HEK293 (cell line): Measurements from ENCODE around the gene TADA2B.

Source experiments
- CTCF ChIA-PET: fragments of 350-600 bp; formaldehyde crosslinking; extraction: SDS; loops from one replicate; lab custom pipeline; 2021; ENCODE audit warnings: antibody characterized with exemption; lab: Yijun Ruan, JAX
- POLR2A ChIA-PET: fragments of 300-600 bp; formaldehyde crosslinking; extraction: SDS; loops from one replicate; lab custom pipeline; 2020; ENCODE audit warnings: antibody characterized with exemption, inconsistent platforms; lab: Yijun Ruan, JAX
- H3K27ac ChIP-seq: fragments of 200-500 bp; sonication (Bioruptor generic); 2 replicates; pipeline ENCODE4 v1.5.1; 2014; ENCODE audit warnings: low read depth, low read length, control low read depth, inconsistent platforms; ENCODE audit errors: extremely low read depth
- H3K36me3 ChIP-seq, 2 experiments: fragments of 200-500 bp in 1 of 2; sonication (Bioruptor generic) in 1 of 2; 1 replicate in 1 of 2; 2 replicates in 1 of 2; pipeline ENCODE4 v1.5.1; 2014 to 2017; ENCODE audit warnings: inconsistent platforms in 2 of 2, low read length in 2 of 2; ENCODE audit not compliant: control insufficient read depth in 2 of 2, insufficient read depth in 1 of 2
- H3K4me1 ChIP-seq: fragments of 200-500 bp; sonication (Bioruptor generic); 2 replicates; pipeline ENCODE4 v1.5.1; 2014; ENCODE audit warnings: mild to moderate bottlenecking, low read length, inconsistent platforms; ENCODE audit not compliant: control insufficient read depth, insufficient read depth
- H3K4me3 ChIP-seq: 2 replicates; pipeline ENCODE4 v1.5.1; 2011; ENCODE audit warnings: low read depth, mild to moderate bottlenecking, control low read depth, low read length, moderate library complexity
- H3K9me3 ChIP-seq: fragments of 200-500 bp; sonication (Bioruptor generic); 2 replicates; pipeline ENCODE4 v1.5.1; 2014; ENCODE audit warnings: low read depth, low read length, inconsistent platforms; ENCODE audit not compliant: control insufficient read depth, insufficient read depth
- CTCF ChIP-seq: fragments of 450-650 bp; formaldehyde crosslinking; IDR thresholded peaks from 2 replicates; pipeline ENCODE4 v1.5.1; 2016; ENCODE audit warnings: missing biosample characterization, missing genetic modification characterization
- HOXA7 ChIP-seq: sonication (generic); formaldehyde crosslinking; IDR thresholded peaks from 2 replicates; pipeline ENCODE4 v1.8.1; 2022; ENCODE audit warnings: missing genetic modification reagents, borderline replicate concordance
- IKZF3 ChIP-seq: fragments of 450-650 bp; IDR thresholded peaks from 2 replicates; pipeline ENCODE4 v1.5.0; 2018; ENCODE audit warnings: missing biosample characterization, mild to moderate bottlenecking, missing genetic modification characterization, moderate library complexity
- KLF1 ChIP-seq: fragments of 450-650 bp; formaldehyde crosslinking; IDR thresholded peaks from 2 replicates; pipeline ENCODE4 v1.5.1; 2016; ENCODE audit warnings: missing biosample characterization, missing genetic modification characterization
- OSR2 ChIP-seq: fragments of 450-650 bp; formaldehyde crosslinking; IDR thresholded peaks from 2 replicates; pipeline ENCODE4 v1.5.1; 2016; ENCODE audit warnings: missing biosample characterization, missing genetic modification characterization
- PRDM1 ChIP-seq: fragments of 450-650 bp; formaldehyde crosslinking; IDR thresholded peaks from 2 replicates; pipeline ENCODE4; 2016; ENCODE audit warnings: missing biosample characterization, missing genetic modification characterization
- PRDM10 ChIP-seq: fragments of 450-650 bp; formaldehyde crosslinking; IDR thresholded peaks from 2 replicates; pipeline ENCODE4 v1.5.1; 2016; ENCODE audit warnings: missing biosample characterization, missing genetic modification characterization
- SP2 ChIP-seq: fragments of 450-650 bp; formaldehyde crosslinking; IDR thresholded peaks from 2 replicates; pipeline ENCODE4 v1.5.1; 2016; ENCODE audit warnings: missing biosample characterization, missing genetic modification characterization
- ZBTB8A ChIP-seq: fragments of 450-650 bp; formaldehyde crosslinking; IDR thresholded peaks from 2 replicates; pipeline ENCODE4 v1.5.1; 2016; ENCODE audit warnings: missing biosample characterization, missing genetic modification characterization
- ZFP3 ChIP-seq: fragments of 450-650 bp; formaldehyde crosslinking; IDR thresholded peaks from 2 replicates; pipeline ENCODE4 v1.5.1; 2016; ENCODE audit warnings: low read depth, missing biosample characterization, missing genetic modification characterization
- ZFP37 ChIP-seq: fragments of 450-650 bp; formaldehyde crosslinking; IDR thresholded peaks from 2 replicates; pipeline ENCODE4 v1.5.1; 2016; ENCODE audit warnings: missing biosample characterization, missing genetic modification characterization
- ZFP69B ChIP-seq: fragments of 450-650 bp; formaldehyde crosslinking; IDR thresholded peaks from 2 replicates; pipeline ENCODE4 v1.5.1; 2016; ENCODE audit warnings: missing biosample characterization, missing genetic modification characterization
- ZNF132 ChIP-seq: fragments of 450-650 bp; formaldehyde crosslinking; IDR thresholded peaks from 2 replicates; pipeline ENCODE4 v1.5.1; 2017; ENCODE audit warnings: missing biosample characterization, missing genetic modification characterization, borderline replicate concordance
- ZNF2 ChIP-seq: fragments of 450-650 bp; formaldehyde crosslinking; IDR thresholded peaks from 2 replicates; pipeline ENCODE4 v1.5.1; 2016; ENCODE audit warnings: missing biosample characterization, missing genetic modification characterization
- ZNF354C ChIP-seq: fragments of 450-650 bp; formaldehyde crosslinking; IDR thresholded peaks from 2 replicates; pipeline ENCODE4 v1.5.1; 2016; ENCODE audit warnings: missing biosample characterization, missing genetic modification characterization, low read depth, borderline replicate concordance
- ZNF366 ChIP-seq: fragments of 450-650 bp; formaldehyde crosslinking; conservative IDR thresholded peaks from 2 replicates; pipeline ENCODE4 v1.5.1; 2016; ENCODE audit warnings: missing biosample characterization, missing genetic modification characterization
- ZNF391 ChIP-seq: fragments of 450-650 bp; formaldehyde crosslinking; IDR thresholded peaks from 2 replicates; pipeline ENCODE4 v1.5.1; 2016; ENCODE audit warnings: low read depth, missing biosample characterization, missing genetic modification characterization, borderline replicate concordance
- ZNF416 ChIP-seq: fragments of 450-650 bp; formaldehyde crosslinking; IDR thresholded peaks from 2 replicates; pipeline ENCODE4 v1.5.1; 2016; ENCODE audit warnings: missing biosample characterization, missing genetic modification characterization
- ZNF48 ChIP-seq: fragments of 450-650 bp; formaldehyde crosslinking; IDR thresholded peaks from 2 replicates; pipeline ENCODE4 v1.5.1; 2016; ENCODE audit warnings: missing biosample characterization, missing genetic modification characterization
- ZNF555 ChIP-seq: fragments of 450-650 bp; formaldehyde crosslinking; conservative IDR thresholded peaks from 2 replicates; pipeline ENCODE4 v1.5.1; 2017; ENCODE audit warnings: missing biosample characterization, mild to moderate bottlenecking, missing genetic modification characterization, inconsistent platforms
- ZNF600 ChIP-seq: fragments of 450-650 bp; formaldehyde crosslinking; IDR thresholded peaks from 2 replicates; pipeline ENCODE4 v1.5.1; 2016; ENCODE audit warnings: missing biosample characterization, missing genetic modification characterization
- ZNF610 ChIP-seq: fragments of 450-650 bp; formaldehyde crosslinking; IDR thresholded peaks from 2 replicates; pipeline ENCODE4 v1.5.1; 2016; ENCODE audit warnings: missing biosample characterization, missing genetic modification characterization, borderline replicate concordance
- ZNF629 ChIP-seq: fragments of 450-650 bp; formaldehyde crosslinking; IDR thresholded peaks from 2 replicates; pipeline ENCODE4 v1.5.1; 2017; ENCODE audit warnings: missing biosample characterization, missing genetic modification characterization
- ZNF76 ChIP-seq: fragments of 450-650 bp; formaldehyde crosslinking; IDR thresholded peaks from 2 replicates; pipeline ENCODE4; 2016; ENCODE audit warnings: low read depth, missing biosample characterization, missing genetic modification characterization, borderline replicate concordance
- TF ChIP-seq, protein P1 (sequence below): fragments of 450-650 bp; formaldehyde crosslinking; IDR thresholded peaks from 2 replicates; pipeline ENCODE4 v1.5.1; 2017; ENCODE audit warnings: missing biosample characterization, missing genetic modification characterization

Gene TADA2B

GRCh38 chr4:7095611-7096155, 52.5 kb downstream of the TADA2B start:
- Histone ChIP-seq H3K4me3 (no peak overlapping the region), H3K27ac (no peak overlapping the region), H3K4me1 (no peaks in the 10 kb centered on the region), H3K36me3 (no peaks in the 10 kb centered on the region), H3K9me3 (no peaks in the 10 kb centered on the region)
- ChIA-PET POLR2A (no interaction called here), CTCF (no interaction called here)
- no peak for TF ChIP-seq ZNF132 (tag by site-specific recombination)

DNA sequence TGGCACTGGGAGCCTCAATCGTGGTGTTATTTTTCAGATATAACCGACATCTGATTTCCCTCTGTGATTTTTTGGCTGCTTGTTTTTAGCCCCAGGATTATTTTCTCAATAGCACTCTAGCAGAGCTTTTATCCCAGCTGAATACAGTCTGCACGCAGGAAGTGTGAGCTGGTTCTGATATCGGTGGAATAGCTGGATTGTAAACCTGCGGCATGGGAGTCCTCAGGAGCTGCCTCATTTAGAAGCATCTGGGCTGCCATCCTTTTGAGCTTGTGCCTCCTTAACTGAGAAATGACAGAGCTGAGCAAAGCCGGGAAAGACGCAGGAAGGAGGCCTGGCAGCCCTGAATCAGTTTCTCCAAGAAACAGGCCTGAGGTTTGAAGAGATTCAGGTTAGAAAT, 53.1 kb downstream of the TADA2B start:
- Histone ChIP-seq H3K36me3 (no peaks in the 10 kb centered on the region), H3K4me3 (no peak overlapping the region), H3K4me1 (no peaks in the 10 kb centered on the region), H3K9me3 (no peaks in the 10 kb centered on the region), H3K27ac (no peak overlapping the region)
- ChIA-PET POLR2A (no interaction called here), CTCF (no interaction called here)
- no peak for TF ChIP-seq ZFP37 (tag by site-specific recombination)
- TF ChIP-seq ZFP3 (tag by site-specific recombination): no peak
- TF ChIP-seq ZNF610 (tag by site-specific recombination): no peak
- no peak for TF ChIP-seq OSR2 (tag by site-specific recombination)
- TF ChIP-seq ZNF2 (tag by site-specific recombination): no peak
- no peak for TF ChIP-seq ZNF416 (tag by site-specific recombination)
- TF ChIP-seq HOXA7 (CRISPR knock-in tag): no peak
- TF ChIP-seq ZNF48: no peak
- no peak for TF ChIP-seq KLF1 (tag by site-specific recombination)
- TF ChIP-seq ZBTB8A (tag by site-specific recombination): no peak
- TF ChIP-seq ZNF391 (tag by site-specific recombination): no peak
- TF ChIP-seq ZNF354C: no peak
- TF ChIP-seq ZNF76: no peak
- no peak for TF ChIP-seq ZFP69B (tag by site-specific recombination)

DNA sequence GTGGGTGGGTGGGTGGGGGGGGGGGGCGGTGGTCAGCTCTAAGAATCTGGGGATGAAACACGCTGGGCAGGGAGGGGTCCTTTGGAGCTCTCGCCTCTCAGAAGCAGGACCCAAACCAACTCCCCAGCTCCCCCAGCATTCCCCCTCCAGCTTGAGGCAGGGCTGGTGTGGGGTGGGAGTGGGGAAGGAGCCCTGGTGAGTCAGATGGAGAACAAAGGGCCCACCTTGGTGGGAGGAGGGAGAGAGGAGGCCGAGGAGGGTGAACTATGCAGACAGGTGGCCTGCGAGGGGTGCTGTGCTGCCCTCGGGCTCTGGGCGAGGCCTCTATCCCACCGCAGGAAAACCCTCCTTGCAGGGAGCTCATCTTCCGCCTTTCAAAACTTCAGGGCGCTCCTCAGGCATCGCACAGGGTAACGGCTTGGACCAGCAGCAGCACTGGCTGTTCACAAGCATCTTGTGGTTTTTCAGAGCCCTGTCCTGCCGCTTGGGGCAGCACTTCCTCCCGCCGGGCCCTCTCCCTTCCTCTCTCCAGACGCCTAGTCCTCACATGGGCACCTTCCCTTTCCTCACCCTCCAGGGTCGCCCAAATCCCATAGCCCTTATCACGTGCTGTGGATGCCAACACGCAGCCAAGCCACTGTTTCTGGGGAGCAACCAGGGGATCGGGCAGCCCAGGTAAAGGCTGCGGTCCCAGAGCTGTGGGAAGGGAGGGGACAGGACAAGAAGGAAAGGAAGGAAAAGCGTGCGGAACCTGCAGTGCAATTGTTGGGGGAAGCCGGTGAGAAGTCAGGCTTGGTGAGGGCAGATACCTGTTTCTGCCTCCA, 58.7 kb downstream of the TADA2B start:
- H3K4me1 ChIP-seq: no peaks in the 10 kb centered on the region
- H3K4me3 ChIP-seq: no peak overlapping the region
- no peak overlapping the region for H3K27ac ChIP-seq
- H3K36me3 ChIP-seq: no peaks in the 10 kb centered on the region
- ChIA-PET CTCF (interaction anchor here (0.5 to 2.7 kb wide), 23 partner anchors 7 to 700 kb away, joined by 3 to 23 read pairs (median 4); no protein-coding TSS in a partner anchor), POLR2A (interaction anchor here (2.0 kb wide), 1 partner anchor 34 kb away, joined by 8 read pairs; the partner anchor contains the start of gene GRPEL1)
- no peaks in the 10 kb centered on the region for H3K9me3 ChIP-seq
- TF ChIP-seq ZFP69B (tag by site-specific recombination) (0 out of 2 replicates have a peak, but pooled peaks have one; percentile 29), ZNF600 (peak; percentile 94), CTCF (tag by site-specific recombination) (peak; percentile 68), PRDM10 (tag by site-specific recombination) (peak; percentile 36; the same call in 1 of the 2 replicates), ZNF629 (tag by site-specific recombination) (no peak), ZNF555 (tag by site-specific recombination) (no peak), PRDM1 (tag by site-specific recombination) (peak; percentile 95), ZNF366 (0 out of 2 replicates have a peak, but pooled peaks have one; percentile 27), IKZF3 (tag by site-specific recombination) (peak; percentile 85), SP2 (tag by site-specific recombination) (peak; percentile 32)
- TF ChIP-seq, protein P1, sequence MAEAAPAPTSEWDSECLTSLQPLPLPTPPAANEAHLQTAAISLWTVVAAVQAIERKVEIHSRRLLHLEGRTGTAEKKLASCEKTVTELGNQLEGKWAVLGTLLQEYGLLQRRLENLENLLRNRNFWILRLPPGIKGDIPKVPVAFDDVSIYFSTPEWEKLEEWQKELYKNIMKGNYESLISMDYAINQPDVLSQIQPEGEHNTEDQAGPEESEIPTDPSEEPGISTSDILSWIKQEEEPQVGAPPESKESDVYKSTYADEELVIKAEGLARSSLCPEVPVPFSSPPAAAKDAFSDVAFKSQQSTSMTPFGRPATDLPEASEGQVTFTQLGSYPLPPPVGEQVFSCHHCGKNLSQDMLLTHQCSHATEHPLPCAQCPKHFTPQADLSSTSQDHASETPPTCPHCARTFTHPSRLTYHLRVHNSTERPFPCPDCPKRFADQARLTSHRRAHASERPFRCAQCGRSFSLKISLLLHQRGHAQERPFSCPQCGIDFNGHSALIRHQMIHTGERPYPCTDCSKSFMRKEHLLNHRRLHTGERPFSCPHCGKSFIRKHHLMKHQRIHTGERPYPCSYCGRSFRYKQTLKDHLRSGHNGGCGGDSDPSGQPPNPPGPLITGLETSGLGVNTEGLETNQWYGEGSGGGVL (tag by site-specific recombination): peak; percentile 85
